ENCODE measurements around the gene ABL2.

The ABL2 gene

GRCh38 chr1:179126338-179127060 lies 103.0 kb downstream of the ABL2 start:
- peak overlapping the region; percentile 11 for H3K9ac ChIP-seq (ENCODE audit: low read depth, low read length)
- no peaks in the 10 kb centered on the region for H3K9me3 ChIP-seq (replicated peaks; ENCODE audit: low read length)
- no peak overlapping the region for H3K4me3 ChIP-seq (ENCODE audit: low read length)
- peaks cover 64% of the 10 kb centered on the region for H3K4me1 ChIP-seq (ENCODE audit: control insufficient read depth, insufficient read depth, low read length)
- H3K27me3 ChIP-seq (ENCODE audit: control insufficient read depth, insufficient read depth, low read length), result no peaks in the 10 kb centered on the region
- peaks cover 72% of the 10 kb centered on the region for H3K36me3 ChIP-seq (ENCODE audit: insufficient read depth, low read length)
- peak overlapping the region; percentile 14 for H3K4me2 ChIP-seq (ENCODE audit: low read length)

GRCh38 chr1:179124873-179125272 lies 104.6 kb downstream of the ABL2 start:
- Histone ChIP-seq H3K4me2 (ENCODE audit: low read length) (peak overlapping the region; percentile 0), H3K4me1 (ENCODE audit: control insufficient read depth, insufficient read depth, low read length) (peaks cover 60% of the 10 kb centered on the region), H3K9me3 (replicated peaks; ENCODE audit: low read length) (no peaks in the 10 kb centered on the region), H3K9ac (ENCODE audit: low read depth, low read length) (no peak overlapping the region), H3K4me3 (ENCODE audit: low read length) (no peak overlapping the region), H3K27me3 (ENCODE audit: control insufficient read depth, insufficient read depth, low read length) (no peaks in the 10 kb centered on the region), H3K36me3 (ENCODE audit: insufficient read depth, low read length) (peaks cover 74% of the 10 kb centered on the region)

- H3K4me1 ChIP-seq (ENCODE audit: control insufficient read depth, insufficient read depth, low read length), result peaks cover 26% of the 10 kb centered on the region
- H3K4me2 ChIP-seq (ENCODE audit: low read length), result no peak overlapping the region
- H3K9me3 ChIP-seq (replicated peaks; ENCODE audit: low read length), result no peaks in the 10 kb centered on the region
- H3K9ac ChIP-seq (ENCODE audit: low read depth, low read length), result peak overlapping the region; percentile 32
- H3K4me3 ChIP-seq (ENCODE audit: low read length), result no peak overlapping the region
- H3K36me3 ChIP-seq (ENCODE audit: insufficient read depth, low read length), result peaks cover 86% of the 10 kb centered on the region
- H3K27me3 ChIP-seq (ENCODE audit: control insufficient read depth, insufficient read depth, low read length), result no peaks in the 10 kb centered on the region
These were observed 108.1 kb downstream of the ABL2 start for GRCh38 chr1:179121159-179121938.

GRCh38 chr1:179120736-179121135 lies 108.7 kb downstream of the ABL2 start:
- H3K36me3 ChIP-seq (ENCODE audit: insufficient read depth, low read length), result peaks cover 83% of the 10 kb centered on the region
- no peak overlapping the region for H3K4me2 ChIP-seq (ENCODE audit: low read length)
- no peaks in the 10 kb centered on the region for H3K9me3 ChIP-seq (replicated peaks; ENCODE audit: low read length)
- no peak overlapping the region for H3K9ac ChIP-seq (ENCODE audit: low read depth, low read length)
- no peaks in the 10 kb centered on the region for H3K27me3 ChIP-seq (ENCODE audit: control insufficient read depth, insufficient read depth, low read length)
- H3K4me3 ChIP-seq (ENCODE audit: low read length), result no peak overlapping the region
- H3K4me1 ChIP-seq (ENCODE audit: control insufficient read depth, insufficient read depth, low read length), result peaks cover 20% of the 10 kb centered on the region

GRCh38 chr1:179119513-179119912 lies 110.0 kb downstream of the ABL2 start:
- Histone ChIP-seq H3K9me3 (replicated peaks; ENCODE audit: low read length) (no peaks in the 10 kb centered on the region), H3K4me3 (ENCODE audit: low read length) (no peak overlapping the region), H3K27me3 (ENCODE audit: control insufficient read depth, insufficient read depth, low read length) (no peaks in the 10 kb centered on the region), H3K36me3 (ENCODE audit: insufficient read depth, low read length) (peaks cover 84% of the 10 kb centered on the region), H3K4me1 (ENCODE audit: control insufficient read depth, insufficient read depth, low read length) (peaks cover 8% of the 10 kb centered on the region), H3K4me2 (ENCODE audit: low read length) (no peak overlapping the region), H3K9ac (ENCODE audit: low read depth, low read length) (no peak overlapping the region)

GRCh38 chr1:179115181-179115580 lies 114.3 kb downstream of the ABL2 start:
- no peak overlapping the region for H3K4me2 ChIP-seq (ENCODE audit: low read length)
- no peaks in the 10 kb centered on the region for H3K27me3 ChIP-seq (ENCODE audit: control insufficient read depth, insufficient read depth, low read length)

GRCh38 chr1:179108644-179109043 lies 120.8 kb downstream of the ABL2 start:
- H3K9me3 ChIP-seq (replicated peaks; ENCODE audit: low read length), result no peaks in the 10 kb centered on the region
- H3K4me1 ChIP-seq (ENCODE audit: control insufficient read depth, insufficient read depth, low read length), result peaks cover 3% of the 10 kb centered on the region
- H3K9ac ChIP-seq (ENCODE audit: low read depth, low read length), result no peak overlapping the region
- no peaks in the 10 kb centered on the region for H3K27me3 ChIP-seq (ENCODE audit: control insufficient read depth, insufficient read depth, low read length)
- H3K36me3 ChIP-seq (ENCODE audit: insufficient read depth, low read length), result peaks cover 88% of the 10 kb centered on the region
- H3K4me3 ChIP-seq (ENCODE audit: low read length), result no peak overlapping the region
- H3K4me2 ChIP-seq (ENCODE audit: low read length), result no peak overlapping the region

More at GRCh38 chr1:179115181-179115580, 114.3 kb downstream of the ABL2 start:
- no peak overlapping the region for H3K9ac ChIP-seq (ENCODE audit: low read depth, low read length)
- H3K4me1 ChIP-seq (ENCODE audit: control insufficient read depth, insufficient read depth, low read length), result no peaks in the 10 kb centered on the region
- no peak overlapping the region for H3K4me3 ChIP-seq (ENCODE audit: low read length)
- peaks cover 85% of the 10 kb centered on the region for H3K36me3 ChIP-seq (ENCODE audit: insufficient read depth, low read length)
- no peaks in the 10 kb centered on the region for H3K9me3 ChIP-seq (replicated peaks; ENCODE audit: low read length)

- Histone ChIP-seq H3K9me3 (replicated peaks; ENCODE audit: low read length) (no peaks in the 10 kb centered on the region), H3K27me3 (ENCODE audit: control insufficient read depth, insufficient read depth, low read length) (no peaks in the 10 kb centered on the region), H3K4me2 (ENCODE audit: low read length) (no peak overlapping the region), H3K36me3 (ENCODE audit: insufficient read depth, low read length) (peaks cover 88% of the 10 kb centered on the region), H3K4me1 (ENCODE audit: control insufficient read depth, insufficient read depth, low read length) (peaks cover 3% of the 10 kb centered on the region), H3K9ac (ENCODE audit: low read depth, low read length) (no peak overlapping the region), H3K4me3 (ENCODE audit: low read length) (no peak overlapping the region)
These were observed 121.5 kb downstream of the ABL2 start for GRCh38 chr1:179107706-179108629.

GRCh38 chr1:179105393-179105792 lies 124.1 kb downstream of the ABL2 start:
- Histone ChIP-seq H3K4me1 (ENCODE audit: control insufficient read depth, insufficient read depth, low read length) (peaks cover 3% of the 10 kb centered on the region), H3K9me3 (replicated peaks; ENCODE audit: low read length) (no peaks in the 10 kb centered on the region), H3K27me3 (ENCODE audit: control insufficient read depth, insufficient read depth, low read length) (no peaks in the 10 kb centered on the region), H3K36me3 (ENCODE audit: insufficient read depth, low read length) (peaks cover 88% of the 10 kb centered on the region), H3K4me2 (ENCODE audit: low read length) (no peak overlapping the region), H3K4me3 (ENCODE audit: low read length) (no peak overlapping the region), H3K9ac (ENCODE audit: low read depth, low read length) (no peak overlapping the region)

- Histone ChIP-seq H3K36me3 (ENCODE audit: insufficient read depth, low read length) (peaks cover 88% of the 10 kb centered on the region), H3K9ac (ENCODE audit: low read depth, low read length) (no peak overlapping the region), H3K27me3 (ENCODE audit: control insufficient read depth, insufficient read depth, low read length) (no peaks in the 10 kb centered on the region), H3K9me3 (replicated peaks; ENCODE audit: low read length) (no peaks in the 10 kb centered on the region), H3K4me2 (ENCODE audit: low read length) (no peak overlapping the region), H3K4me1 (ENCODE audit: control insufficient read depth, insufficient read depth, low read length) (peaks cover 3% of the 10 kb centered on the region), H3K4me3 (ENCODE audit: low read length) (no peak overlapping the region)
These were observed 124.7 kb downstream of the ABL2 start for GRCh38 chr1:179104611-179105250.

- peaks cover 89% of the 10 kb centered on the region for H3K36me3 ChIP-seq (ENCODE audit: insufficient read depth, low read length)
- no peaks in the 10 kb centered on the region for H3K9me3 ChIP-seq (replicated peaks; ENCODE audit: low read length)
- H3K4me2 ChIP-seq (ENCODE audit: low read length), result no peak overlapping the region
- no peak overlapping the region for H3K9ac ChIP-seq (ENCODE audit: low read depth, low read length)
- H3K4me3 ChIP-seq (ENCODE audit: low read length), result no peak overlapping the region
- H3K4me1 ChIP-seq (ENCODE audit: control insufficient read depth, insufficient read depth, low read length), result peaks cover 3% of the 10 kb centered on the region
- no peaks in the 10 kb centered on the region for H3K27me3 ChIP-seq (ENCODE audit: control insufficient read depth, insufficient read depth, low read length)
These were observed 125.5 kb downstream of the ABL2 start for GRCh38 chr1:179103999-179104398.

Data from skeletal muscle satellite cell (primary cell).